Trophoblast cell (in vitro differentiated cells and primary cell): ENCODE measurements around the gene SPATA17.

Experiments
- DNase-seq, 2 donors: peaks; one replicate each; pipeline ENCODE4 v3.0.0-alpha.2; 2016
- H2AFZ ChIP-seq: 2 replicates; pipeline ENCODE4 v1.6.1; 2013; ENCODE audit warnings: low read length, moderate library complexity, mild to moderate bottlenecking; ENCODE audit not compliant: insufficient read depth, poor library complexity
- H2AK5ac ChIP-seq: 2 replicates; pipeline ENCODE4 v1.6.1; 2013; ENCODE audit warnings: mild to moderate bottlenecking, low read length
- H2BK120ac ChIP-seq: 2 replicates; pipeline ENCODE4 v1.6.1; 2013; ENCODE audit warnings: low read length, mild to moderate bottlenecking, moderate library complexity; ENCODE audit not compliant: insufficient read depth, poor library complexity
- H2BK12ac ChIP-seq: 2 replicates; pipeline ENCODE4 v1.6.1; 2013; ENCODE audit warnings: mild to moderate bottlenecking, low read length, moderate library complexity
- H2BK5ac ChIP-seq: 2 replicates; pipeline ENCODE4 v1.6.1; 2013; ENCODE audit warnings: low read length, low read depth, moderate library complexity, mild to moderate bottlenecking; ENCODE audit not compliant: poor library complexity
- H3K14ac ChIP-seq: 2 replicates; pipeline ENCODE4 v1.6.1; 2013; ENCODE audit warnings: mild to moderate bottlenecking, low read length
- H3K18ac ChIP-seq: 2 replicates; pipeline ENCODE4 v1.6.1; 2013; ENCODE audit warnings: mild to moderate bottlenecking, low read length
- H3K23ac ChIP-seq: 2 replicates; pipeline ENCODE4 v1.6.1; 2013; ENCODE audit warnings: low read length
- H3K27ac ChIP-seq: 2 replicates; pipeline ENCODE4 v1.5.1; 2013; ENCODE audit warnings: low read depth, mild to moderate bottlenecking, inconsistent platforms, low read length, moderate library complexity
- H3K27me3 ChIP-seq: 2 replicates; pipeline ENCODE4 v1.6.1; 2013; ENCODE audit warnings: inconsistent platforms, mild to moderate bottlenecking, low read length, moderate library complexity; ENCODE audit not compliant: insufficient read depth
- H3K36me3 ChIP-seq, 2 experiments: 1 replicate in 1 of 2; 2 replicates in 1 of 2; pipeline ENCODE4 v1.6.1; 2013; ENCODE audit warnings: low read length in 2 of 2, mild to moderate bottlenecking in 2 of 2, moderate library complexity in 1 of 2; ENCODE audit not compliant: insufficient read depth in 2 of 2, control insufficient read depth in 1 of 2
- H3K4ac ChIP-seq: 2 replicates; pipeline ENCODE4 v1.6.1; 2013; ENCODE audit warnings: low read depth, mild to moderate bottlenecking, low read length, moderate library complexity
- H3K4me1 ChIP-seq, 2 experiments: 1 replicate in 1 of 2; 2 replicates in 1 of 2; pipeline ENCODE4 v1.6.1; 2013; ENCODE audit warnings: low read length in 2 of 2, mild to moderate bottlenecking in 2 of 2, moderate library complexity in 1 of 2; ENCODE audit not compliant: insufficient read depth in 2 of 2, control insufficient read depth in 1 of 2
- H3K4me2 ChIP-seq: 2 replicates; pipeline ENCODE4 v1.6.1; 2013; ENCODE audit warnings: inconsistent platforms, mild to moderate bottlenecking, low read length, moderate library complexity
- H3K4me3 ChIP-seq: 2 replicates; pipeline ENCODE4 v1.5.1; 2013; ENCODE audit warnings: mild to moderate bottlenecking, low read depth, low read length, inconsistent platforms
- H3K79me1 ChIP-seq: one replicate; pipeline ENCODE4 v1.6.1; 2013; ENCODE audit warnings: low read length
- H3K79me2 ChIP-seq: 2 replicates; pipeline ENCODE4 v1.6.1; 2013; ENCODE audit warnings: low read length, mild to moderate bottlenecking; ENCODE audit not compliant: control insufficient read depth, insufficient read depth, poor library complexity
- H3K9ac ChIP-seq: 2 replicates; pipeline ENCODE4 v1.6.1; 2013; ENCODE audit warnings: mild to moderate bottlenecking, low read length
- H3K9me3 ChIP-seq: 2 replicates; pipeline ENCODE4 v1.6.1; 2013; ENCODE audit warnings: low read depth, mild to moderate bottlenecking, control low read depth, inconsistent platforms, low read length; ENCODE audit not compliant: insufficient read depth
- H4K12ac ChIP-seq: 2 replicates; pipeline ENCODE4 v1.6.1; 2013; ENCODE audit warnings: low read depth, mild to moderate bottlenecking, low read length, moderate library complexity
- H4K8ac ChIP-seq: 2 replicates; pipeline ENCODE4 v1.6.1; 2013; ENCODE audit warnings: low read depth, mild to moderate bottlenecking, low read length, moderate library complexity
- H4K91ac ChIP-seq: one replicate; pipeline ENCODE4 v1.6.1; 2013; ENCODE audit warnings: low read depth, mild to moderate bottlenecking, low read length, moderate library complexity
- WGBS: extraction: QIAGEN DNeasy Blood & Tissue Kit; methylation state at CpG from one replicate; pipeline ENCODE4 v1.1.7; 2013; ENCODE audit warnings: missing lambda C conversion rate; ENCODE audit not compliant: insufficient read length, insufficient coverage; ENCODE audit errors: extremely low coverage; 5-methylcytosine and 5-hydroxymethylcytosine counted together

Gene SPATA17

GRCh38 chr1:217747156-217747769 lies 116.1 kb downstream of the SPATA17 start:
- Histone ChIP-seq H2AK5ac (no peak overlapping the region), H3K79me1 (no peaks in the 10 kb centered on the region), H3K9ac (no peak overlapping the region), H3K79me2 (no peaks in the 10 kb centered on the region), H4K91ac (no peak overlapping the region), H3K4me1 (no peaks in the 10 kb centered on the region), H2BK12ac (no peak overlapping the region), H3K18ac (no peak overlapping the region), H3K27ac (no peak overlapping the region), H3K27me3 (no peaks in the 10 kb centered on the region), H3K23ac (no peak overlapping the region), H4K8ac (no peak overlapping the region), H3K36me3 (no peaks in the 10 kb centered on the region), H3K14ac (no peak overlapping the region), H3K9me3 (no peaks in the 10 kb centered on the region), H4K12ac (no peak overlapping the region), H3K4ac (no peak overlapping the region), H2AFZ (no peak overlapping the region), H3K4me3 (no peak overlapping the region), H2BK120ac (no peak overlapping the region), H2BK5ac (no peak overlapping the region), H3K4me2 (no peak overlapping the region)
- peak in 1 of 2 donors; percentile 65 for DNase-seq
- WGBS: no CpG with 5 or more reads among the region's 2 CpGs

GRCh38 chr1:217769768-217770167 lies 138.6 kb downstream of the SPATA17 start:
- no peak overlapping the region for H2BK120ac ChIP-seq
- no peak overlapping the region for H2AK5ac ChIP-seq
- H3K36me3 ChIP-seq: no peaks in the 10 kb centered on the region
- H3K79me2 ChIP-seq: no peaks in the 10 kb centered on the region
- no peak overlapping the region for H3K4ac ChIP-seq
- no peaks in the 10 kb centered on the region for H3K27me3 ChIP-seq
- no peak overlapping the region for H2AFZ ChIP-seq
- H3K23ac ChIP-seq: no peak overlapping the region
- no peaks in the 10 kb centered on the region for H3K9me3 ChIP-seq
- no peak overlapping the region for H2BK12ac ChIP-seq
- H2BK5ac ChIP-seq: no peak overlapping the region
- no peak overlapping the region for H3K9ac ChIP-seq
- H4K91ac ChIP-seq: no peak overlapping the region
- no peak for DNase-seq
- H3K14ac ChIP-seq: no peak overlapping the region
- no peak overlapping the region for H3K4me3 ChIP-seq
- no peak overlapping the region for H3K18ac ChIP-seq
- H3K27ac ChIP-seq: no peak overlapping the region
- no peaks in the 10 kb centered on the region for H3K79me1 ChIP-seq
- no peak overlapping the region for H4K12ac ChIP-seq
- no peak overlapping the region for H3K4me2 ChIP-seq
- no peaks in the 10 kb centered on the region for H3K4me1 ChIP-seq
- H4K8ac ChIP-seq: no peak overlapping the region

DNA sequence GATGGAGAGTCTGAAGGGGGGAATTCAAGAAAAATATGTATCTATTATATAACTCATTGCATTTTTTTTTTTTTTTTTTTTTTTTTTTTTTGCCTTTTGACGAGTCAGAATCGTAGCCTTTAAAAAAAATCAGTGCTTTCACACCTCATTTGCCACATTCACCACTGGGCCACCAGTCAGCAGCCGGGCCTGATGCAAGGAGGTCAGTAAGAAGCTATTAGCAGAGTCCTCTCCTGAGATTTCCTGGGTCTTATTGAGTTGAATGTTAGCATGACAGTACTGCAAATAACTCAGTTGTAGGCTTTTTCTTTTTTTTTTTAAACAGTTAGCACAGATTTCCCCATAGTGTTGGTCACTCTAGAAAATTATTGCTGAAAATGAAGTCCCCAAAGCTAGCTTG lies 139.8 kb downstream of the SPATA17 start:
- Histone ChIP-seq H3K4ac (no peak overlapping the region), H4K91ac (no peak overlapping the region), H4K12ac (no peak overlapping the region), H2AFZ (no peak overlapping the region), H3K27ac (no peak overlapping the region), H3K4me2 (no peak overlapping the region), H3K27me3 (no peaks in the 10 kb centered on the region), H3K4me3 (no peak overlapping the region), H3K36me3 (no peaks in the 10 kb centered on the region), H3K79me1 (no peaks in the 10 kb centered on the region), H3K14ac (no peak overlapping the region), H3K9ac (no peak overlapping the region), H2BK120ac (no peak overlapping the region), H2BK12ac (no peak overlapping the region), H2BK5ac (no peak overlapping the region), H3K9me3 (no peaks in the 10 kb centered on the region), H3K79me2 (no peaks in the 10 kb centered on the region), H2AK5ac (no peak overlapping the region), H3K23ac (no peak overlapping the region), H3K18ac (no peak overlapping the region), H3K4me1 (no peaks in the 10 kb centered on the region), H4K8ac (no peak overlapping the region)
- DNase-seq: no peak
- no CpG with 5 or more reads among the region's 3 CpGs for WGBS

DNA sequence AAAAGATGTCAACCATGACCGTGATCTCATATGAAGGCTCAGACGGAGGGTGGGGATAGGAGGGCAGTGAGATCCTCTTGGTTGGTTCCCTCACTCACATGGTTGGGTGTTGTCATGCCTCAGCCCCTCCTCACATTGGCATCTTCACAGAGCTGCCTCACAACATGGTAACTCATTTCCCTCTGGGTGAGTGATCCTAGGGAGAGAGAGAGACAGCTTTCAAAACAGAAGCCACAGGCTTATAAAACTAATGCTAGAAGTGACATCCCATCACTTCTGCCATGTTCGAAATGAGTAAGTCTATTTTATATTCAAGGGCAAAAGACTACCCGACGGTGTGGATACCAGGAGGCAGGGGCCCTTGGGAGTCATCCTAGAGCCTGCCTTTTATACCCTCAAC lies 145.5 kb downstream of the SPATA17 start:
- Histone ChIP-seq H3K79me1 (no peaks in the 10 kb centered on the region), H2BK120ac (no peak overlapping the region), H2AK5ac (no peak overlapping the region), H3K18ac (no peak overlapping the region), H3K14ac (no peak overlapping the region), H3K36me3 (no peaks in the 10 kb centered on the region), H3K4me3 (no peak overlapping the region), H3K9me3 (no peaks in the 10 kb centered on the region), H2BK5ac (no peak overlapping the region), H3K27me3 (no peaks in the 10 kb centered on the region), H3K27ac (no peak overlapping the region), H3K4ac (no peak overlapping the region), H3K23ac (no peak overlapping the region), H4K91ac (no peak overlapping the region), H4K12ac (no peak overlapping the region), H3K9ac (no peak overlapping the region), H2BK12ac (no peak overlapping the region), H4K8ac (no peak overlapping the region), H2AFZ (no peak overlapping the region), H3K4me2 (no peak overlapping the region), H3K79me2 (no peaks in the 10 kb centered on the region), H3K4me1 (no peaks in the 10 kb centered on the region)
- no CpG with 5 or more reads among the region's 5 CpGs for WGBS
- DNase-seq: no peak
